ENCODE results near the gene PIM3. TPM values are rescaled to one million over a fixed set of nuclear protein-coding genes. Genes with fewer than 3 reads are reported as not detected.

Gene PIM3
- total and polyA plus RNA-seq, 4 donors, result 14.5 to 44.0 (median 28.1) TPM

- Histone ChIP-seq H3K4me1 (ENCODE audit: control insufficient read depth in 4 of 4, insufficient read depth in 4 of 4, low read length in 3 of 4) (peaks cover 9 to 45% (median 38%) of the 10 kb centered on the region in 4 donors), H3K9me3 (ENCODE audit: control insufficient read depth in 4 of 4, low read length in 3 of 4) (no peaks in the 10 kb centered on the region), H3K4me3 (ENCODE audit: low read depth in 1 of 3, low read length in 3 of 3) (peak overlapping the region in 1 of 3 donors; percentile 69), H3K36me3 (ENCODE audit: control insufficient read depth in 4 of 4, insufficient read depth in 3 of 4, low read depth in 1 of 4, low read length in 3 of 4) (no peaks in the 10 kb centered on the region), H3K27me3 (ENCODE audit: control insufficient read depth in 4 of 4, insufficient read depth in 4 of 4, low read length in 3 of 4) (no peaks in the 10 kb centered on the region), H3K27ac (ENCODE audit: low read depth in 1 of 2, low read length in 2 of 2) (peak overlapping the region; percentile 83 to 84), H3K9ac (ENCODE audit: low read depth in 1 of 2, low read length in 2 of 2) (no peak overlapping the region)
- 33% methylated on average over 24 of the region's 24 CpGs for WGBS
- TF ChIP-seq SP1 (IDR thresholded peaks at IDR 0.05) (peak; percentile 25), RXRA (IDR thresholded peaks at IDR 0.05) (peak; percentile 84 to 93), FOXA2 (IDR thresholded peaks at IDR 0.05) (no peak)
- no peak for DNase-seq (ENCODE audit: low spot score)
Observed at GRCh38 chr22:49934160-49934890, 26.2 kb upstream of the PIM3 start.

DNA sequence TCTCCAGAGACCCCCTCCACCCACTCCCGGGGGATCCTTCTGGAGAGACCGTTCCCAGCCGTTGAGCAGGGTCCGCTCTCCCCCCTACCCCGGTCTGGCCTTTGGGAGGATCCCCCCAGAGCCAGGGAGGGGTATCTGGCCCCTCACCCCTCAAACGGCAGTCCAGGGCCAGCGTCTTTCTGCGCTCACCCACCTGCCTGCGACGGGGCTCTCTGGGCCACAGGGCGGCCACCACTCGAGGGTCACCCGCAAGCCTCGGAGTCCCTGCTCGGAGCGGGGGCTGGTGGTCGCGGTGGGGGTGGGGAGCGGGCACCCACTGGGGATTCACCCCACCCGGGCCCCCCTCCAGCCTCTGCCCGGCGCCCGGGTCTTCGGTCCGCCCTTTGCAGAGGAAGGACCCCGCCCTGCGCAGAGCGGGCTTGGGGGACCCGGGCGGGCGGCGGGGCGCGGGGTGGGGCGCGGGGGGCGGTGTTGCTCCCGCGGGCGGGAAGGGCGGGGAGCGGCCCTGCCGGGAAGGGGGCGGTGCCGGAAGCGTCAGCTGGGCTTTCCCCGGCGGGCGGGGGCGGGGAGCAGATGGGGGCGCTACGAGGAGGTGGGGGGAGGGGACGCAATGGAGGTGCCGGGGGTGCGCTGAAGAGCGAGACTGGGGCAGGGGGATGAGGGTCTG lies 25.5 kb upstream of the PIM3 start:
- Histone ChIP-seq H3K9ac (ENCODE audit: low read depth in 1 of 2, low read length in 2 of 2) (no peak overlapping the region), H3K27me3 (ENCODE audit: control insufficient read depth in 4 of 4, insufficient read depth in 4 of 4, low read length in 3 of 4) (no peaks in the 10 kb centered on the region), H3K36me3 (ENCODE audit: control insufficient read depth in 4 of 4, insufficient read depth in 3 of 4, low read depth in 1 of 4, low read length in 3 of 4) (no peaks in the 10 kb centered on the region), H3K27ac (ENCODE audit: low read depth in 1 of 2, low read length in 2 of 2) (peak overlapping the region; percentile 83 to 84), H3K4me3 (ENCODE audit: low read depth in 1 of 3, low read length in 3 of 3) (peak overlapping the region in 1 of 3 donors; percentile 69), H3K4me1 (ENCODE audit: control insufficient read depth in 4 of 4, insufficient read depth in 4 of 4, low read length in 3 of 4) (peaks cover 9 to 45% (median 34%) of the 10 kb centered on the region in 4 donors), H3K9me3 (ENCODE audit: control insufficient read depth in 4 of 4, low read length in 3 of 4) (no peaks in the 10 kb centered on the region)
- DNase-seq (ENCODE audit: low spot score), result peak; percentile 53
- 5% methylated on average over 56 of the region's 56 CpGs for WGBS
- TF ChIP-seq, protein P1, sequence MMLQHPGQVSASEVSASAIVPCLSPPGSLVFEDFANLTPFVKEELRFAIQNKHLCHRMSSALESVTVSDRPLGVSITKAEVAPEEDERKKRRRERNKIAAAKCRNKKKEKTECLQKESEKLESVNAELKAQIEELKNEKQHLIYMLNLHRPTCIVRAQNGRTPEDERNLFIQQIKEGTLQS (IDR thresholded peaks at IDR 0.05), result no peak
- TF ChIP-seq RXRA (IDR thresholded peaks at IDR 0.05) (no peak), SP1 (IDR thresholded peaks at IDR 0.05) (no peak), TAF1 (conservative IDR thresholded peaks at IDR 0.05) (no peak), EGR1 (IDR thresholded peaks at IDR 0.05; ENCODE audit: low read depth in 2 of 2) (no peak), GABPA (IDR thresholded peaks at IDR 0.05 in 1 of 2, conservative IDR thresholded peaks at IDR 0.05 in 1 of 2) (no peak), NR2F2 (IDR thresholded peaks at IDR 0.05) (no peak), JUND (IDR thresholded peaks at IDR 0.05) (no peak), RAD21 (IDR thresholded peaks at IDR 0.05) (no peak), YY1 (IDR thresholded peaks at IDR 0.05) (no peak), FOXA2 (IDR thresholded peaks at IDR 0.05) (no peak)
- TF ChIP-seq, protein P2, sequence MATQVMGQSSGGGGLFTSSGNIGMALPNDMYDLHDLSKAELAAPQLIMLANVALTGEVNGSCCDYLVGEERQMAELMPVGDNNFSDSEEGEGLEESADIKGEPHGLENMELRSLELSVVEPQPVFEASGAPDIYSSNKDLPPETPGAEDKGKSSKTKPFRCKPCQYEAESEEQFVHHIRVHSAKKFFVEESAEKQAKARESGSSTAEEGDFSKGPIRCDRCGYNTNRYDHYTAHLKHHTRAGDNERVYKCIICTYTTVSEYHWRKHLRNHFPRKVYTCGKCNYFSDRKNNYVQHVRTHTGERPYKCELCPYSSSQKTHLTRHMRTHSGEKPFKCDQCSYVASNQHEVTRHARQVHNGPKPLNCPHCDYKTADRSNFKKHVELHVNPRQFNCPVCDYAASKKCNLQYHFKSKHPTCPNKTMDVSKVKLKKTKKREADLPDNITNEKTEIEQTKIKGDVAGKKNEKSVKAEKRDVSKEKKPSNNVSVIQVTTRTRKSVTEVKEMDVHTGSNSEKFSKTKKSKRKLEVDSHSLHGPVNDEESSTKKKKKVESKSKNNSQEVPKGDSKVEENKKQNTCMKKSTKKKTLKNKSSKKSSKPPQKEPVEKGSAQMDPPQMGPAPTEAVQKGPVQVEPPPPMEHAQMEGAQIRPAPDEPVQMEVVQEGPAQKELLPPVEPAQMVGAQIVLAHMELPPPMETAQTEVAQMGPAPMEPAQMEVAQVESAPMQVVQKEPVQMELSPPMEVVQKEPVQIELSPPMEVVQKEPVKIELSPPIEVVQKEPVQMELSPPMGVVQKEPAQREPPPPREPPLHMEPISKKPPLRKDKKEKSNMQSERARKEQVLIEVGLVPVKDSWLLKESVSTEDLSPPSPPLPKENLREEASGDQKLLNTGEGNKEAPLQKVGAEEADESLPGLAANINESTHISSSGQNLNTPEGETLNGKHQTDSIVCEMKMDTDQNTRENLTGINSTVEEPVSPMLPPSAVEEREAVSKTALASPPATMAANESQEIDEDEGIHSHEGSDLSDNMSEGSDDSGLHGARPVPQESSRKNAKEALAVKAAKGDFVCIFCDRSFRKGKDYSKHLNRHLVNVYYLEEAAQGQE (IDR thresholded peaks at IDR 0.05), result no peak

GRCh38 chr22:49935561-49935960 lies 25.0 kb upstream of the PIM3 start:
- Histone ChIP-seq H3K36me3 (ENCODE audit: control insufficient read depth in 4 of 4, insufficient read depth in 3 of 4, low read depth in 1 of 4, low read length in 3 of 4) (no peaks in the 10 kb centered on the region), H3K27me3 (ENCODE audit: control insufficient read depth in 4 of 4, insufficient read depth in 4 of 4, low read length in 3 of 4) (no peaks in the 10 kb centered on the region), H3K4me1 (ENCODE audit: control insufficient read depth in 4 of 4, insufficient read depth in 4 of 4, low read length in 3 of 4) (peaks cover 9 to 45% (median 34%) of the 10 kb centered on the region in 4 donors), H3K4me3 (ENCODE audit: low read depth in 1 of 3, low read length in 3 of 3) (peak overlapping the region in 1 of 3 donors; percentile 69), H3K9ac (ENCODE audit: low read depth in 1 of 2, low read length in 2 of 2) (no peak overlapping the region), H3K9me3 (ENCODE audit: control insufficient read depth in 4 of 4, low read length in 3 of 4) (no peaks in the 10 kb centered on the region), H3K27ac (ENCODE audit: low read depth in 1 of 2, low read length in 2 of 2) (no peak overlapping the region)
- DNase-seq (ENCODE audit: low spot score), result no peak
- 7% methylated on average over 12 of the region's 16 CpGs for WGBS
- TF ChIP-seq FOXA2 (IDR thresholded peaks at IDR 0.05) (no peak), YY1 (IDR thresholded peaks at IDR 0.05) (no peak), ZBTB33 (IDR thresholded peaks at IDR 0.05) (no peak), NR2F2 (IDR thresholded peaks at IDR 0.05) (no peak), SP1 (IDR thresholded peaks at IDR 0.05) (no peak), RAD21 (IDR thresholded peaks at IDR 0.05) (no peak), TAF1 (conservative IDR thresholded peaks at IDR 0.05) (no peak), FOXA1 (IDR thresholded peaks at IDR 0.05) (no peak), HNF4A (conservative IDR thresholded peaks at IDR 0.05) (no peak), RXRA (IDR thresholded peaks at IDR 0.05) (no peak), EGR1 (IDR thresholded peaks at IDR 0.05; ENCODE audit: low read depth in 2 of 2) (no peak), JUND (IDR thresholded peaks at IDR 0.05) (no peak)
- TF ChIP-seq, protein P3, sequence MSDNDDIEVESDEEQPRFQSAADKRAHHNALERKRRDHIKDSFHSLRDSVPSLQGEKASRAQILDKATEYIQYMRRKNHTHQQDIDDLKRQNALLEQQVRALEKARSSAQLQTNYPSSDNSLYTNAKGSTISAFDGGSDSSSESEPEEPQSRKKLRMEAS (IDR thresholded peaks at IDR 0.05), result no peak
- TF ChIP-seq, protein P4, sequence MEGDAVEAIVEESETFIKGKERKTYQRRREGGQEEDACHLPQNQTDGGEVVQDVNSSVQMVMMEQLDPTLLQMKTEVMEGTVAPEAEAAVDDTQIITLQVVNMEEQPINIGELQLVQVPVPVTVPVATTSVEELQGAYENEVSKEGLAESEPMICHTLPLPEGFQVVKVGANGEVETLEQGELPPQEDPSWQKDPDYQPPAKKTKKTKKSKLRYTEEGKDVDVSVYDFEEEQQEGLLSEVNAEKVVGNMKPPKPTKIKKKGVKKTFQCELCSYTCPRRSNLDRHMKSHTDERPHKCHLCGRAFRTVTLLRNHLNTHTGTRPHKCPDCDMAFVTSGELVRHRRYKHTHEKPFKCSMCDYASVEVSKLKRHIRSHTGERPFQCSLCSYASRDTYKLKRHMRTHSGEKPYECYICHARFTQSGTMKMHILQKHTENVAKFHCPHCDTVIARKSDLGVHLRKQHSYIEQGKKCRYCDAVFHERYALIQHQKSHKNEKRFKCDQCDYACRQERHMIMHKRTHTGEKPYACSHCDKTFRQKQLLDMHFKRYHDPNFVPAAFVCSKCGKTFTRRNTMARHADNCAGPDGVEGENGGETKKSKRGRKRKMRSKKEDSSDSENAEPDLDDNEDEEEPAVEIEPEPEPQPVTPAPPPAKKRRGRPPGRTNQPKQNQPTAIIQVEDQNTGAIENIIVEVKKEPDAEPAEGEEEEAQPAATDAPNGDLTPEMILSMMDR (IDR thresholded peaks at IDR 0.05; ENCODE audit: low read depth, low read length, missing input control), result no peak
